ENCODE measurements around the gene PHLPP1. TPM values are rescaled to one million over a fixed set of nuclear protein-coding genes. Genes with fewer than 3 reads are reported as not detected.
A peak's percentile ranks its signal among the peaks of the same experiment; 100 is the strongest.

Gene PHLPP1
- total RNA-seq, 1 experiment from 2014 or later = 28.0 TPM

GRCh38 chr18:62833494-62833893 is 118.2 kb downstream of the PHLPP1 start:
- intact Hi-C loops (cut with micrococcal nuclease; ENCODE audit: unreplicated experiment) = loop anchor here (5.0 kb wide), 2 partner anchors 44 to 116 kb away; partner anchors contain the start of gene PHLPP1
- Mint-ChIP-seq H3K36me3 (ENCODE audit: insufficient read depth, unreplicated experiment) (no peaks in the 10 kb centered on the region), H3K4me1 (ENCODE audit: low read depth, unreplicated experiment) (peaks cover 50% of the 10 kb centered on the region), H3K4me3 (ENCODE audit: low read depth, unreplicated experiment) (no peak overlapping the region), H3K9me3 (ENCODE audit: low read depth, unreplicated experiment) (no peaks in the 10 kb centered on the region), H3K27me3 (ENCODE audit: unreplicated experiment) (no peaks in the 10 kb centered on the region), H3K27ac (ENCODE audit: unreplicated experiment) (peak overlapping the region; percentile 40)
- DNase-seq = no peak
- TF ChIP-seq, protein P1, sequence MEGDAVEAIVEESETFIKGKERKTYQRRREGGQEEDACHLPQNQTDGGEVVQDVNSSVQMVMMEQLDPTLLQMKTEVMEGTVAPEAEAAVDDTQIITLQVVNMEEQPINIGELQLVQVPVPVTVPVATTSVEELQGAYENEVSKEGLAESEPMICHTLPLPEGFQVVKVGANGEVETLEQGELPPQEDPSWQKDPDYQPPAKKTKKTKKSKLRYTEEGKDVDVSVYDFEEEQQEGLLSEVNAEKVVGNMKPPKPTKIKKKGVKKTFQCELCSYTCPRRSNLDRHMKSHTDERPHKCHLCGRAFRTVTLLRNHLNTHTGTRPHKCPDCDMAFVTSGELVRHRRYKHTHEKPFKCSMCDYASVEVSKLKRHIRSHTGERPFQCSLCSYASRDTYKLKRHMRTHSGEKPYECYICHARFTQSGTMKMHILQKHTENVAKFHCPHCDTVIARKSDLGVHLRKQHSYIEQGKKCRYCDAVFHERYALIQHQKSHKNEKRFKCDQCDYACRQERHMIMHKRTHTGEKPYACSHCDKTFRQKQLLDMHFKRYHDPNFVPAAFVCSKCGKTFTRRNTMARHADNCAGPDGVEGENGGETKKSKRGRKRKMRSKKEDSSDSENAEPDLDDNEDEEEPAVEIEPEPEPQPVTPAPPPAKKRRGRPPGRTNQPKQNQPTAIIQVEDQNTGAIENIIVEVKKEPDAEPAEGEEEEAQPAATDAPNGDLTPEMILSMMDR (IDR thresholded peaks at IDR 0.05; ENCODE audit: unreplicated experiment) = no peak
- no TSS peak for BruUV-seq (replicated peaks)
- CTCF ChIA-PET = interaction anchor here (0.6 to 1.2 kb wide), 2 partner anchors 10 to 17 kb away, joined by 3 to 5 read pairs; no protein-coding TSS in a partner anchor

DNA sequence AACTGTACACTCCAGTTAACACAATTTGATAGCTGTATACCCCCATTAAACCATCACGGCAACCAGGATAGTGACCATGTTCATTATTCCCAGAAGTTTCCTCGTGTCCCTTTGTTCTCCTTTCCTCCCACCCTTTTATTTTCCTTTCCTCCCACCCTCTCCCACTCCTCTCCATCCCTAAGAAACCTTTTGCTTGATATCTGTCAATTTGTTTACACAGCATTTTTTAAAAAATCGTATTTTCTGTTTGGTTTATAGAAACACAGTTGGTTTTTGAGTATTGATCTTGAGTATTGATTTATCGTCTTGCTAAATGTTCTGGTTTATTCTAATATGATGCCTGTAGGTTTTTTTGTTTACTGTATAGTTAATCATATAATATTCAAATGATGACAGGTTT is 119.4 kb downstream of the PHLPP1 start:
- H3K9me3 Mint-ChIP-seq (ENCODE audit: low read depth, unreplicated experiment) = no peaks in the 10 kb centered on the region
- no peak for DNase-seq
- TF ChIP-seq, protein P1 (IDR thresholded peaks at IDR 0.05; ENCODE audit: unreplicated experiment) = no peak
- no peak overlapping the region for H3K4me3 Mint-ChIP-seq (ENCODE audit: low read depth, unreplicated experiment)
- intact Hi-C loops (cut with micrococcal nuclease; ENCODE audit: unreplicated experiment) = loop anchor here (5.0 kb wide), 2 partner anchors 43 to 117 kb away; partner anchors contain the start of gene PHLPP1
- CTCF ChIA-PET = no interaction called here
- no peaks in the 10 kb centered on the region for H3K36me3 Mint-ChIP-seq (ENCODE audit: insufficient read depth, unreplicated experiment)
- H3K27me3 Mint-ChIP-seq (ENCODE audit: unreplicated experiment) = no peaks in the 10 kb centered on the region
- H3K27ac Mint-ChIP-seq (ENCODE audit: unreplicated experiment) = no peak overlapping the region
- no TSS peak for BruUV-seq (replicated peaks)
- peaks cover 60% of the 10 kb centered on the region for H3K4me1 Mint-ChIP-seq (ENCODE audit: low read depth, unreplicated experiment)

DNA sequence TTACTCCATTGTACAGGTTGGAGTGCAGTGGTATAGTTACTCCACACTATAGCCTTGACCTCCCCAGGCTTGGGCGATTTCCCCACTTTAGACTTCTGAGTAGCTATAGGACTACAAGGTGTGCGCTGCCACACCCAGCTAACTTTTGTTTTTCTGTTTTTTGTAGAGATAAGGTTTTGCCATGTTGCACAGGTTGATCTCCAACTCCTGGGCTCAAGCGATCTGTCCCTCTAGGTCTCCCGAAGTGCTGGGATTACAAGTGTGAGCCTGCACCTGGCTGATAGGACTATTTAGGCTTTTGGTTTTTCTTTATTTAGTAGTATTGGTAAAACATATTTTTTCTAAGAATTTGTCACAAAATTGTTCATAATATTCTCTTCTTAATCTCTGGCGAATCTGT is 121.7 kb downstream of the PHLPP1 start:
- Mint-ChIP-seq H3K27me3 (ENCODE audit: unreplicated experiment) (no peaks in the 10 kb centered on the region), H3K9me3 (ENCODE audit: low read depth, unreplicated experiment) (no peaks in the 10 kb centered on the region), H3K27ac (ENCODE audit: unreplicated experiment) (no peak overlapping the region), H3K36me3 (ENCODE audit: insufficient read depth, unreplicated experiment) (no peaks in the 10 kb centered on the region), H3K4me3 (ENCODE audit: low read depth, unreplicated experiment) (no peak overlapping the region), H3K4me1 (ENCODE audit: low read depth, unreplicated experiment) (peaks cover 61% of the 10 kb centered on the region)
- intact Hi-C loops (cut with micrococcal nuclease; ENCODE audit: unreplicated experiment) = no loop called here
- CTCF ChIA-PET = interaction anchor here (0.5 to 0.7 kb wide), 2 partner anchors 157 to 170 kb away, joined by 4 to 6 read pairs; no protein-coding TSS in a partner anchor
- TF ChIP-seq, protein P1 (IDR thresholded peaks at IDR 0.05; ENCODE audit: unreplicated experiment) = no peak
- BruUV-seq (replicated peaks) = no TSS peak
- DNase-seq = no peak

DNA sequence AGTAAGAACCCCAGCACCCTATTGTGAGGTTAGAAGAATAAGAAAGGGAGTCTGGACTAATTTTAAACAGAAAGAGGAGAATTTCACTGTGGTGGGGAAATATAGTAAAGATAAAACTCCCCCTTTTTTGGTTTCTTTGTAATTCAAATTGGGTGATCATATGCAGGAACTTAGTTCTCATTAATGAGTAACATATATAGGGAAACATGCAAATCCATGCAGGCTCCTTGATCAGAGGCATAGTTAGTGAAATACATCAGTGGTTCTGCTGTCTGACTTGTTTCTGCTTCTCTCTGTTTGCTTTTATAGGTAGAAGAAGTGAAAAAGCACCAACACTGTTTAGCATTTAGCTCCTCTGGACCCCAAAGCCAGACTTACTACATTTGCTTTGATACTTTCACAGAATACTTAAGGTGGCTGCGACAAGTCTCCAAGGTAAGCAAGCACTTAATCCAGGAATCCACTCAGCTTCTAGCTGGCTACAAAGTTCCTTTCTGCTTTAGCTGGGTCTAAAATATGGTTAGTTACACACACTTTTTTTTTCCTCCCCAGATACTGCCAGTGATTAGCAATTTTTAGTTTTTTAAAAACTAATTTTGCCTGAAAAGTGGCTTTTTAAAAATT is 123.2 kb downstream of the PHLPP1 start:
- CTCF ChIA-PET = no interaction called here
- TF ChIP-seq, protein P1 (IDR thresholded peaks at IDR 0.05; ENCODE audit: unreplicated experiment) = no peak
- H3K27ac Mint-ChIP-seq (ENCODE audit: unreplicated experiment) = peak overlapping the region; percentile 78
- no peak for DNase-seq
- intact Hi-C loops (cut with micrococcal nuclease; ENCODE audit: unreplicated experiment) = no loop called here
- no TSS peak for BruUV-seq (replicated peaks)
- H3K36me3 Mint-ChIP-seq (ENCODE audit: insufficient read depth, unreplicated experiment) = no peaks in the 10 kb centered on the region
- H3K27me3 Mint-ChIP-seq (ENCODE audit: unreplicated experiment) = no peaks in the 10 kb centered on the region
- peaks cover 51% of the 10 kb centered on the region for H3K4me1 Mint-ChIP-seq (ENCODE audit: low read depth, unreplicated experiment)
- no peak overlapping the region for H3K4me3 Mint-ChIP-seq (ENCODE audit: low read depth, unreplicated experiment)
- no peaks in the 10 kb centered on the region for H3K9me3 Mint-ChIP-seq (ENCODE audit: low read depth, unreplicated experiment)

Measured in Calu3 (cell line).